Gastroesophageal sphincter (tissue), 3 donors: ENCODE data around the gene PRR23B.

ENCODE experiments used
- EP300 ChIP-seq: sonication (generic); formaldehyde crosslinking; IDR thresholded peaks from one replicate; pipeline ENCODE4 v1.6.1; 2017; ENCODE audit warnings: antibody characterized with exemption, mild to moderate bottlenecking
- POLR2A ChIP-seq, 2 donors: fragments of 450-650 bp; IDR thresholded peaks; one replicate each; pipeline ENCODE4 v1.6.1; 2017; ENCODE audit warnings: antibody characterized with exemption in 2 of 2, mild to moderate bottlenecking in 2 of 2, moderate library complexity in 1 of 2
- TF ChIP-seq, protein P1 (sequence below), 4 experiments: fragments of 200-600 bp in 2 of 4; fragments of 450-650 bp in 2 of 4; sonication (generic) in 1 of 4; IDR thresholded peaks; one replicate each; pipeline ENCODE4 v1.5.1; 2017 to 2019; ENCODE audit warnings: antibody characterized with exemption in 4 of 4, mild to moderate bottlenecking in 2 of 4, moderate library complexity in 2 of 4

DNA sequence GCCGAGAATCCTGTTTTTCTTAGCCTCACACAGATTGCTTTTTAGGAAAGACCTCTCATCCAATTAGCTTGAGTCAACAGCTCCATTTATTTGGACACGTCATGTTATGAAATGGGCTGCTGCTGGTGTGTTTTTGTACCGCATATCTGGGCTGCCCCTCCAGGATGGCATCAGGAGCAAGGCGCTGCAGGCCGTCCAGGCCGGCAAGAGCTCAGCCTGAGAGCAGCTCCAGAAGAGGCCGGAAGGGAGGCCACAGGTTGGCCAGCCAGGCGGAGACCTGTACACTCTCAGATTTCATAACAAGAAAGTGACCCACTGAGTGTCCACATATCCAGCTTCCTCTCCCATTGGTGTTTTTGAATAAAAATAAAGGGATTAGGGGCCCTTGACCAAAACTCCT lies 45.4 kb downstream of the PRR23B start:
- TF ChIP-seq, protein P1, sequence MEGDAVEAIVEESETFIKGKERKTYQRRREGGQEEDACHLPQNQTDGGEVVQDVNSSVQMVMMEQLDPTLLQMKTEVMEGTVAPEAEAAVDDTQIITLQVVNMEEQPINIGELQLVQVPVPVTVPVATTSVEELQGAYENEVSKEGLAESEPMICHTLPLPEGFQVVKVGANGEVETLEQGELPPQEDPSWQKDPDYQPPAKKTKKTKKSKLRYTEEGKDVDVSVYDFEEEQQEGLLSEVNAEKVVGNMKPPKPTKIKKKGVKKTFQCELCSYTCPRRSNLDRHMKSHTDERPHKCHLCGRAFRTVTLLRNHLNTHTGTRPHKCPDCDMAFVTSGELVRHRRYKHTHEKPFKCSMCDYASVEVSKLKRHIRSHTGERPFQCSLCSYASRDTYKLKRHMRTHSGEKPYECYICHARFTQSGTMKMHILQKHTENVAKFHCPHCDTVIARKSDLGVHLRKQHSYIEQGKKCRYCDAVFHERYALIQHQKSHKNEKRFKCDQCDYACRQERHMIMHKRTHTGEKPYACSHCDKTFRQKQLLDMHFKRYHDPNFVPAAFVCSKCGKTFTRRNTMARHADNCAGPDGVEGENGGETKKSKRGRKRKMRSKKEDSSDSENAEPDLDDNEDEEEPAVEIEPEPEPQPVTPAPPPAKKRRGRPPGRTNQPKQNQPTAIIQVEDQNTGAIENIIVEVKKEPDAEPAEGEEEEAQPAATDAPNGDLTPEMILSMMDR (IDR thresholded peaks at IDR 0.05) = no peak
- TF ChIP-seq EP300 (no peak), POLR2A (IDR thresholded peaks at IDR 0.05) (no peak)
